Raji (cell line): ENCODE results near the gene AQP12B.
"Not testable (repeated sequence)": the region's sequence is repeated elsewhere in the genome, so short reads cannot be mapped to it uniquely, and the experiment has no call there.

ENCODE experiments used
- POLR2A ChIP-seq: IDR thresholded peaks from 2 replicates; pipeline ENCODE4 v1.6.1; 2011; ENCODE audit warnings: low read depth, low read length, control low read depth; ENCODE audit not compliant: insufficient read depth

The AQP12B gene

DNA sequence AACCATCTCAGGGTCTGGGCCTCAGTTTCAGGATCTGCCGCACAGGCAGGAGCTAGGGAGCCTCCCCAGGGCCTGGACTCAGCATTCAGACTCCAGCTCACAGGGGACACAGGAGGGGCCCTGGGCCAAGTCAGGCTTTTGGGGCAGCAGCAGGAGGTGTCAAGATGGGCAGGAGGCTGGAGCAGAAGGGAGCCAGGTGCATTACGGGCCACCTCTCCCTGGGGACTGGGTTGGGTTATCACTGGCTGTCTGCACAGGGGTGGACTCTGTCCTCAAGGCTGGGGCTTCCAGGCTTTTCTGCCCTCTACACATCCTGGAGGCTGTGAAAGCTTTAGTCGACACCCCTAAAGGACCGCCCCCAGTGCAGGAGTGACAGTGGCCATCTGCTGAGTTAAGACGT is 29.0 kb upstream of the AQP12B start:
- no peak for TF ChIP-seq POLR2A

DNA sequence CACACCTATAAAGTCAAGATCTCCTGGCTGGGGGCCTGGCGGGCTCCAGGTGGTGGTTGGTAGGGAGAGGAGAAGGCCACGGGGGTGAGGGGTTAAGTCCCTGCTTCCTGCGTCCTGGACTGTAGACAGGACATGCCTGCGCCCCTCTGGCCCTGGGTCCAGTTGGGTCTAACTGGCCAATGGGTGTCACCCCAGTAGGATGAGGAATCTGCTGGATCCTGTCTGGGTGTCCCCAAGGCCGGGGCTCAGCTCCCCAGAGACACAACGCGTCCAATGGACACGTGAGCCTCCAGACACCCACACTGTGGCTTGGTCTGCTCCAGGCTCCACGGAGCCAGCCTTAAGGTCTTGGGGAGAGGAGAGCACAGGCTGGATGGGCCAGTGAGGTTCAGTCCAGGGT is 28.6 kb upstream of the AQP12B start:
- no peak for TF ChIP-seq POLR2A

DNA sequence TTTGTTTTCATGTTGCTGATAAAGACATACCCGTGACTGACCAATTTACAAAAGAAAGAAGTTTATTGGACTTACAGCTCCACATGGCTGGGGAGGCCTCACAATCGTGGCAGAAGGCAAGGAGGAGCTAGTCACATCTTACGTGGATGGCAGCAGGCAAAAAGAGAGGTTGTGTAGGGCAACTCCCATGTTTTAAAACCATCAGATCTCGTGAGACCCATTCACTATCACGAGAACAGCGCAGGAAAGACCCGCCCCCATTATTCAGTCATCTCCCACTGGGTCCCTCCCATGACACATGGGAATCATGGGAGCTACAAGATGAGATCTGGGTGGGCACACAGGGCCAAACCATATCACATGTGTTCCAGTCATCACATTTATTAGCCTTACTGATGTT is 25.8 kb upstream of the AQP12B start:
- no peak for TF ChIP-seq POLR2A

DNA sequence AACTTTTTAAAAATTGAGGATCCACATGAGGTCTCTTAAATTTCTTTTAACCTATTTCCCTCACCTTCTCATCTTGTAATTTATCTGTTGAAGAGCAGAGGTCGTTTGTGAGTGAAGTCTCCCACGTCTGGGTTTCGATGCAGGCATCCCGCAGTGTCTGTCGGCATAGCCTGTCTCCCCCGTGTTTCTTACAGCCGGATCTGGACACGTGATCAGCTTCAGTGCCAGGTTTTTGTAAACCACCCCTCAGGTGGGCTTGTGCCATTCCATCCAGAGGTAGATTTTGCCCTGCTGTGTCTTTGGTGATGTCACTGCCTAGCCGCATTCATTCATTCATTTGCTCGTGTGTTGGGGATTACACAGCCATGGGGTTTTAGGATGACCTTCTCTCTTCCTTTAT is 25.1 kb upstream of the AQP12B start:
- no peak for TF ChIP-seq POLR2A

DNA sequence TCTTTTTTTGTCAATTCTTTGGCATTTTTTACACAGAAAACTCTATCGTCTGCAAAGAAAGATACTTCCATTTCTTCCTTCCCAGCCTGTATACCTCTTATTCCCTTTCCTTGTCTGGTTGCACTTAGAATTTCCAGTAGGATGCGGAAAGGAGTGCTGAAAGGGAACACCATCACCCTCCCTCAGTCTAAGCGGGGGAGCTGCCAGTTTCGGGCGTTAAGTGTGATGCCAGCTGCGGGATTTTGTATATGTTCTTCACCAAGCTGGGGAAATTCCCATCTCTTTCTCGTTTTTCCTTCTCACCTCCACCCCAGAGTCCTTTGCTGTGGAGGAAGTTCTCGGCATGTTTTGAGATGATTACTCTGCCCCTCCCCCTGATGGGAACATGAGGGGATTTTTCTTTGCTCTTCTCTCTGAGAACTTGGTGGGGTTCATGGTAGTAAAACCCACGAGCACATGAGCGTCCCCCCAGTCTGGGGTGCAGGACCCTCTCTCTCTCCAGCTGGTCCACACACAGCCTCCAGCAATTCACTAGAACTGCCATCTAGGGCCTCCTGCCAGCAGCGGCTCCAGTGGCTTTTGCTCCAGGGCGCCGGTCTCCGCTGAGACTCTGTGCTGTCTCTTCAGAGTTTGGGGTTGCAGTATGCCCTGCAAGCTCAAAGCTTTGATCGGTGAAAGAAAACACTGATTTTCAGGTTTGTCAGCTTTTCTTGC is 24.5 kb upstream of the AQP12B start:
- no peak for TF ChIP-seq POLR2A

DNA sequence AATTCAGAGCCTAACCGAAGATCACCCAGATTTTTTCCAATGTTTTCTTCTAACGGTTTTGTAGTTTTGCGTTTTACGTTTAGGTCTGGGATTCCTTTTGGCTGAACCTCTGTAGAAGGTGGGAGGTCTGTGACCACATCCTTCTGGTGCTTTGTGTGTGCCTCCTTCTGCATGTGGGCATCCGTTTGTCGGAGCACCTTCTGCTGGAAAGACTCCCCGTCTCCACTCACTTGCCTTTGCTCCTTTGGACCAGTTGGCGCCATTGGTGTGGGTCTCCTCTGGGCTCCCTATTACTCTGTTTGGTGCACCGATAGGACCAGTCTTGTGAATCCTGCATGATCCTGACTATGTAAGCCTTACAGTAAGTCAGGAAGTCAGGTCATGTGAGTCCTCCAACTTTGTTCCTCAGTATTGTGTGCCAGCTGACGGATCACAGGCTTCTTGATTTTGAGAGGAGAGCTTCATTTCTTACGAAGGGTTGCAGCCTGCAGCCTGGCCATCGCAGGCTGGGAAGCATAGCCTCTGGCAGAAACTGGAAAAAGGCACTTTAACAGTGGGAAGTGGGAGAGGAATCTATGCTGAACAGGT is 22.6 kb upstream of the AQP12B start:
- TF ChIP-seq POLR2A, result no peak

DNA sequence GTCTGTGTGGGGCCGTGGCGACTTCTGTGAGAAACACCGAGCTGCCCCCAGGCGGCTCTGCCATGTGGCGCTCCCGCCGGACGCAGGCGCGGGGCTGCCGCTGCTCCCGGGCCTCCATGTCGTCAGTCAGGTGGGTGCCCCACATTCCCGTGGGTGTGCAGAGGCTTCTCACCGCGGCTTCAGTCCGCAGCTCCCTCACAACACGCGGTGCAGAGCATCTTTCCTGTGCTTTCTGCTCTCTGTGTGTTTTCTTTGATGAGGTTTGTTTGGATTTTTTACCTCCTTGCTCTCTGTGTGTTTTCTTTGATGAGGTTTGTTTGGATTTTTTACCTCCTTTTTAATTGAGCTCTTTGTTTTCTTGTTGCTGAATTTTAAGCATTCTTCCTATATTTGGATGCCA is 22.0 kb upstream of the AQP12B start:
- no peak for TF ChIP-seq POLR2A

DNA sequence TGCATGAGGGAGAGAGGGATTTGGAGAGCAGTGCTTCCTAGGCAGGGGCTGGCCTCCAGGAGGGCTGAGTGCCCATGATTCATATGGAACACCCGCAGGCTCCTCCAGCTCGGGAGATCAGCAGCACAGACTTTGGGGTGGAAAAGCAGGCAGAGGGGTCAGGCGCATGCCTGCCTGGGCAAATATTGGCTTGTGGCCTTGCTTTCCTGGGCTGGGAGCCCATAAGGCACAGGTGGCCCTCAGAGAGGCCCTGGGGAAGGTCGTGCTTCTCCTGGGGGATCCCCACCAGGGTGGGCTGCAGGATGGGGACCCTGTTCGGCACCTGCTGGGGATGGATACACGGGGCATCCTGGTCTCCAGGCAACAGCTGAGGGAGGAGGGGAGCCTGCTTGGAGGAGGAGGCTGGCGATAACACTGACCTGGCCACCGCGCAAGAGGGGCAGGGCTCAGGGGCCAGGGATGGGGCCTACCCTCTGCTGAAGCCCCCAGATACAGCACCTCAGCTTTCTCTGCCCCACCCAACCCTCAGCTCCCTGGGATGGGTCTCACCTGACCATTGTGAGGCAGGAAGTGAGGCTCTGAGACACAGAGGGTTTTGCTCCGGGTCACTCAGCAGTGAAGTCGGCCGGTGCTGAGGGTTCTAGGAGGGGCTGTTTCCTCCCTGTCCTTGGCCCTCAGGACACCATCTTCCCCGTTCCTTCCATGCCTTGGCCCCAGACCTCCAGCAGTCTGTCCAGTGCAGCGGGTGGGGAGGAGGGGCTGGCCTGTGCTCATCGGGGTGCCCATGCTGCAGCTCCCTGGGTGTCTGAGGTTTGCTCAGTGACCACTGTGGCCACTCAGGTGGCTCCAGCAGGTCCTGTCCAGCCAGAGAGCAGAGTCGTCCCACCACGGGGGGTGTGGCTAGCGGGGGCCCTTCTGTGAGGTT is 21.0 kb upstream of the AQP12B start:
- TF ChIP-seq POLR2A, result no peak

DNA sequence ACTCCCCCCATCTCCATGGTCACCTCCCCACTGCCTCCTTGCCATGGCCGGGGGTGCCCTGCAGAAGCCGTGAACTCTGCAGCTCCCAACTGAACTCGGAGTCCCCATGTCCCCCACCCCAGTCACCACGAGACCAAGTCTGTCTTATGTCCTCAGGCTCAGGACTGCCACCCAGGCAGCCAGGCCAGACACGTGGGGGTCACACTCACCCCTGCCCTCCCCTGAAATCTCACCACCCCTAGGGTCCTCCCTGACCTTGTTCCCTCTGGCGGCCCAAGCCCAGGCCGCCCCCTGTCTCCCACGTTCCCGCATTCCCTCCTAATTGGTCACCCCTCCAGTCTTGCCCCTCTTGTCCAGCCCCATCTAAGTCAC is 19.9 kb upstream of the AQP12B start:
- no peak for TF ChIP-seq POLR2A

DNA sequence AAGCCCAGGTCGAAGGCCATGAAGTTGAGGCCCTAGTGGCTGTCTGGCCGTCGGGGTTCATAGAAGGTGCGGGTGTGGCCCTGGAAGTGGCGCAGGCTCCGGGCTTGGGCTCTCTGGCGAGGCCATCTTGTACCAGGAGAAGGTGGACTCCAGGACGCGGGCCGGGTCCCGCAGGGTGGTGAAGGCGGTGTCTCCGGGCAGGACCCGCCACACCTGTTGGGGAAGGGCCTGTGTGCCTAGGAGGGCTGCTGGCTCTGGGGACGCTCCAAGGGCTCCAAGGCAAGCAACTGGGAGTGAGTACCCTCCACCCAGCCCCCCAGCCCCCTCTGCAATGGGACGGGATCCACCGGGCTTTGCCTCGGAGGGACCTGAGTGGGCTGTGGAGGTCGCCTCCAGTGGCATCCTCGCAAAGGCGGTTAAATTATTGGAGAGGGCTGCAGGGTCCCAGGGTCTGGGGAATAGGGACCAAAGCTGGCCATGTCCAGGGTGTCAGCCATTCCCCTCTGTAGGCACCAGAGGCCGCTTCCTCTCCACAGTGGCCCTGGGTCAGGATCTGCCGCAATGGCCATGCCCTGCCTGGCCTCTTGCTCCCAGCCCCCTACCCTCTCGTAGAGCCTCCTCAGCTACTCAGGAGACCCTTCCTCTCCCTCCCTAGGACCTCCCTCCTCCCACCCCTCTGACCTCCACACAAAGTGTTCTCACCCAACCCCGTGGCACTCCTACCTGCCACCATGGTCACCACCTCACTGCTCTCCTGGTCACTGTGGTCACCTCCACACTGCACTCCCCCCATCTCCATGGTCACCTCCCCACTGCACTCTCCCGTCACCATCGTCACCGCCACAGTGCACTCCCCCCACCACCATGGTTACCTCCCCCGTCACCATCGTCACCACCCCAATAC is 19.3 kb upstream of the AQP12B start:
- TF ChIP-seq POLR2A, result no peak

DNA sequence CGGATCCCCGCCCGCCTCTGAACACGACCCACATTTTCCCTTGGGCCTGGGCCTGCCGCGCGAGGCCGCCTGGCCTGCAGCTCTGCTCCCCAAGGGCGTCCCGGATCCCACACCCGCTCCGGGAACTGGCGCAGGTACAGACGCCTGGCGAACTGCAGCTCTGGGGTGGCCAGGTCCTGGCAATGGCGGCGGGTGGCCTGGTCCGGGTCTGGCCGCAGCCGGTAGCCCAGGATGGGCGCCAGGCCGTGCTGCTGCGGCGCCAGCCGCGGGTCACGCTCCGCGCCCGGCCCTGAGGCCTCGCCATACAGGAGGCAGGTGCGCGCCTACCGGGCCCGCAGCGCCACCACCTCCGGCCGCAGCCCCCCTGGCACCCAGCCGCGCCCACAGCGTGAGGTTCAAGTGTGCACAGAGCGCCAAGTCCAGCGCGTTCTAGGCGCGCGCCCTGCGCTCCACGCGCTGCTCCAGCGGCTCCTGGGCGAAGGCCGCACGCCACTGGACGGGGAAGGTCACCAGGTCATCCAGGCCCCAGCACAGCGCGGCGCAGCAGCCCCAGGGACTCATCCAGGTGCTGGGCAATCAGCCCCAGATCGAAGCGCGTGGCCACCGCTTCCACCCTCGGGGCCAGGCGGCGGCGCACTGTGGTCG is 18.5 kb upstream of the AQP12B start:
- no peak for TF ChIP-seq POLR2A

DNA sequence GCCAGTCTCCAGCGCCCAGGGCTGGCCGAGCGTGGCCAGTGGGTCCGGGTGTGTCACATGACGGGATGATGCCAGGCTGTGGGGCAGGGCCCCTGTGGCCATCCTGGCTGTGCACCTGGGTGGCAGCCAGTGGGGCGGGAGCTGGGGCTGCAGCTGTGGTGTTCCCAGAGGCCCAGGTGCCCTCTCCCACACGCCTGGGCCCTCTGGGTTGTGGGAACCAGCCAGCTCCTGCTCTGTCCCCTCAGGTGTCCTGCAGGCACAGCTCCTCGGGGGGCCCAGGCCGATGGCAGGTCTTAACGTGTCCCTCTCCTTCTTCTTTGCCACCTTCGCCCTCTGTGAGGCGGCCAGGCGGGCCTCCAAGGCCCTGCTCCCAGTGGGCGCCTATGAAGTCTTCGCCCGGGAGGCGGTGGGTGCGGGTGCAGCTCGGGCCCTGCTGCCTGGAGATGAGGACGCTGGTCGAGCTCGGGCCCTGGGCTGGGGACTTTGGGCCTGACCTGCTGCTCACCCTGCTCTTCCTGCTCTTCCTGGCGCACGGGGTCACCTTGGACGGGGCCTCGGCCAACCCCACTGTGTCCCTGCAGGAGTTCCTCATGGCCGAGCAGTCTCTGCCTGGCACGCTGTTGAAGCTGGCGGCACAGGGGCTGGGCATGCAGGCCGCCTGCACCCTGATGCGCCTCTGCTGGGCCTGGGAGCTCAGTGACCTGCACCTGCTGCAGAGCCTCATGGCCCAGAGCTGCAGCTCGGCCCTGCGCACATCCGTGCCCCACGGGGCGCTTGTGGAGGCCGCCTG is 9.1 kb upstream of the AQP12B start, which contains the start of gene AQP12A:
Gene AQP12A, plus strand, starts transcription at position 236 of the 790 bp plus-strand sequence. Its CDS starts 48 bp downstream, at position 284.
- TF ChIP-seq POLR2A, result not testable (repeated sequence)

DNA sequence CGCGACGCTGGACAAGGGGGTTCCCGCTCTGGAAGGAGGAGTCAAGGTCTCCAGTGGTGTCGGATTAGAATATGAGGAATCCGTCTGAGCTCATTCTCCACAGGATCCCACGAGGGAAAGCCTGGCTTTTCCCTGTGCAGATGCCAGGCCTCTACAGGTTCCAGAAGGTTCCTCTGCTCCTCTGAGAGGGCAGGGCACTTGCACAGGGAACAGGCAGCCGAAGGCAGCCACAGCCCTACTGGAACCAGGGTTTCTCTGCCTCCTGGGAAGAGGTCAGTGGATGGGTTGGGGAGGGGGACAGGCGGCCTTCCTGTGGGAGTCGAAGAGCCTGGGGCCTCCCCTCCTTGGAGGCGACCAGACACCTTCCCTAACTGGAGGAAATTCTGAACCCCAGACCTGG is 7.3 kb upstream of the AQP12B start:
- TF ChIP-seq POLR2A, result no peak

DNA sequence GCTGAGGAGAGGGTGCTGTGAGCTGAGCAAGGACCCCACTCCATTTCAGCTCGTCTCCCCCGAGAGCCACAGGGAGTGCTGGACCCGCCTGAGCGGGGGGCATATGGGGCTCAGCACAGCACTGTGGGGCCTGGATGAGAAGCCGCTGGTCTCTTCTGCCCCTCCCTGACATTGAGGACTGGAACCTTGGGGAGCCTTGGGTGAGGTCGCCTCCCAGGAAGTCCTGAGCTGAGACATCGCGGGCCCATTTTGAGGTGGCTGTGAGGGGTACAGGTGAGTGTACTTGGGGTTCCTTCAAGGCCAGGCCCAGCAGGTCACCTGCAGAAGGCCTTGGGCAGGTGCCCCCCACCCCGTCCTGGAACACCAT is 5.9 kb upstream of the AQP12B start:
- no peak for TF ChIP-seq POLR2A
